Astrocyte (in vitro differentiated cells and primary cell): ENCODE data around the gene CA10.

Source experiments
- EZH2 ChIP-seq: IDR thresholded peaks from 2 replicates; pipeline ENCODE4 v1.6.1; 2012; ENCODE audit warnings: mild to moderate bottlenecking, low read length, inconsistent platforms; ENCODE audit not compliant: insufficient read depth
- TF ChIP-seq, protein P1 (sequence below): IDR thresholded peaks from 2 replicates; pipeline ENCODE4 v1.5.1; 2011; ENCODE audit warnings: low read depth, mild to moderate bottlenecking, inconsistent platforms, low read length, moderate library complexity; ENCODE audit not compliant: insufficient read depth

DNA sequence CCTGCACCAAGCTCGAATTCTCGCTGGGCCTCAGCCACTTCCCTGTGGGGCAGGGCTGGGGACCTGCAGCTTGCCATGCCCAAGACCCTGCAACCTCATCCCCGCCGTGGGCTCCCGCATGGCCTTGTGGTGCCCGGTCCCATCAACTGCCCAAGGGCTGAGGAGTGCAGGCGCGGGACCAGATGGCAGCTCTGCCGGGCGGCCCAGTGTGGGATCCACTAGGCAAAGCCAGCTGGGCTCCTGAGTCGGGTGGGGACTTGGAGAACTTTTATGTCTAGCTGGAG lies 489.6 kb downstream of the CA10 start:
- TF ChIP-seq, protein P1, sequence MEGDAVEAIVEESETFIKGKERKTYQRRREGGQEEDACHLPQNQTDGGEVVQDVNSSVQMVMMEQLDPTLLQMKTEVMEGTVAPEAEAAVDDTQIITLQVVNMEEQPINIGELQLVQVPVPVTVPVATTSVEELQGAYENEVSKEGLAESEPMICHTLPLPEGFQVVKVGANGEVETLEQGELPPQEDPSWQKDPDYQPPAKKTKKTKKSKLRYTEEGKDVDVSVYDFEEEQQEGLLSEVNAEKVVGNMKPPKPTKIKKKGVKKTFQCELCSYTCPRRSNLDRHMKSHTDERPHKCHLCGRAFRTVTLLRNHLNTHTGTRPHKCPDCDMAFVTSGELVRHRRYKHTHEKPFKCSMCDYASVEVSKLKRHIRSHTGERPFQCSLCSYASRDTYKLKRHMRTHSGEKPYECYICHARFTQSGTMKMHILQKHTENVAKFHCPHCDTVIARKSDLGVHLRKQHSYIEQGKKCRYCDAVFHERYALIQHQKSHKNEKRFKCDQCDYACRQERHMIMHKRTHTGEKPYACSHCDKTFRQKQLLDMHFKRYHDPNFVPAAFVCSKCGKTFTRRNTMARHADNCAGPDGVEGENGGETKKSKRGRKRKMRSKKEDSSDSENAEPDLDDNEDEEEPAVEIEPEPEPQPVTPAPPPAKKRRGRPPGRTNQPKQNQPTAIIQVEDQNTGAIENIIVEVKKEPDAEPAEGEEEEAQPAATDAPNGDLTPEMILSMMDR, result no peak
- TF ChIP-seq EZH2, result no peak
